ENCODE measurements around the gene TRRAP. TPM values are rescaled to one million over a fixed set of nuclear protein-coding genes. Genes with fewer than 3 reads are reported as not detected.

The TRRAP gene
- total and polyA plus RNA-seq, 2 of the 8 experiments (the other 6 are each of a cell fraction or from before 2014, with no cell fraction given) = 21.7 to 48.6 TPM

- TF ChIP-seq, protein P1, sequence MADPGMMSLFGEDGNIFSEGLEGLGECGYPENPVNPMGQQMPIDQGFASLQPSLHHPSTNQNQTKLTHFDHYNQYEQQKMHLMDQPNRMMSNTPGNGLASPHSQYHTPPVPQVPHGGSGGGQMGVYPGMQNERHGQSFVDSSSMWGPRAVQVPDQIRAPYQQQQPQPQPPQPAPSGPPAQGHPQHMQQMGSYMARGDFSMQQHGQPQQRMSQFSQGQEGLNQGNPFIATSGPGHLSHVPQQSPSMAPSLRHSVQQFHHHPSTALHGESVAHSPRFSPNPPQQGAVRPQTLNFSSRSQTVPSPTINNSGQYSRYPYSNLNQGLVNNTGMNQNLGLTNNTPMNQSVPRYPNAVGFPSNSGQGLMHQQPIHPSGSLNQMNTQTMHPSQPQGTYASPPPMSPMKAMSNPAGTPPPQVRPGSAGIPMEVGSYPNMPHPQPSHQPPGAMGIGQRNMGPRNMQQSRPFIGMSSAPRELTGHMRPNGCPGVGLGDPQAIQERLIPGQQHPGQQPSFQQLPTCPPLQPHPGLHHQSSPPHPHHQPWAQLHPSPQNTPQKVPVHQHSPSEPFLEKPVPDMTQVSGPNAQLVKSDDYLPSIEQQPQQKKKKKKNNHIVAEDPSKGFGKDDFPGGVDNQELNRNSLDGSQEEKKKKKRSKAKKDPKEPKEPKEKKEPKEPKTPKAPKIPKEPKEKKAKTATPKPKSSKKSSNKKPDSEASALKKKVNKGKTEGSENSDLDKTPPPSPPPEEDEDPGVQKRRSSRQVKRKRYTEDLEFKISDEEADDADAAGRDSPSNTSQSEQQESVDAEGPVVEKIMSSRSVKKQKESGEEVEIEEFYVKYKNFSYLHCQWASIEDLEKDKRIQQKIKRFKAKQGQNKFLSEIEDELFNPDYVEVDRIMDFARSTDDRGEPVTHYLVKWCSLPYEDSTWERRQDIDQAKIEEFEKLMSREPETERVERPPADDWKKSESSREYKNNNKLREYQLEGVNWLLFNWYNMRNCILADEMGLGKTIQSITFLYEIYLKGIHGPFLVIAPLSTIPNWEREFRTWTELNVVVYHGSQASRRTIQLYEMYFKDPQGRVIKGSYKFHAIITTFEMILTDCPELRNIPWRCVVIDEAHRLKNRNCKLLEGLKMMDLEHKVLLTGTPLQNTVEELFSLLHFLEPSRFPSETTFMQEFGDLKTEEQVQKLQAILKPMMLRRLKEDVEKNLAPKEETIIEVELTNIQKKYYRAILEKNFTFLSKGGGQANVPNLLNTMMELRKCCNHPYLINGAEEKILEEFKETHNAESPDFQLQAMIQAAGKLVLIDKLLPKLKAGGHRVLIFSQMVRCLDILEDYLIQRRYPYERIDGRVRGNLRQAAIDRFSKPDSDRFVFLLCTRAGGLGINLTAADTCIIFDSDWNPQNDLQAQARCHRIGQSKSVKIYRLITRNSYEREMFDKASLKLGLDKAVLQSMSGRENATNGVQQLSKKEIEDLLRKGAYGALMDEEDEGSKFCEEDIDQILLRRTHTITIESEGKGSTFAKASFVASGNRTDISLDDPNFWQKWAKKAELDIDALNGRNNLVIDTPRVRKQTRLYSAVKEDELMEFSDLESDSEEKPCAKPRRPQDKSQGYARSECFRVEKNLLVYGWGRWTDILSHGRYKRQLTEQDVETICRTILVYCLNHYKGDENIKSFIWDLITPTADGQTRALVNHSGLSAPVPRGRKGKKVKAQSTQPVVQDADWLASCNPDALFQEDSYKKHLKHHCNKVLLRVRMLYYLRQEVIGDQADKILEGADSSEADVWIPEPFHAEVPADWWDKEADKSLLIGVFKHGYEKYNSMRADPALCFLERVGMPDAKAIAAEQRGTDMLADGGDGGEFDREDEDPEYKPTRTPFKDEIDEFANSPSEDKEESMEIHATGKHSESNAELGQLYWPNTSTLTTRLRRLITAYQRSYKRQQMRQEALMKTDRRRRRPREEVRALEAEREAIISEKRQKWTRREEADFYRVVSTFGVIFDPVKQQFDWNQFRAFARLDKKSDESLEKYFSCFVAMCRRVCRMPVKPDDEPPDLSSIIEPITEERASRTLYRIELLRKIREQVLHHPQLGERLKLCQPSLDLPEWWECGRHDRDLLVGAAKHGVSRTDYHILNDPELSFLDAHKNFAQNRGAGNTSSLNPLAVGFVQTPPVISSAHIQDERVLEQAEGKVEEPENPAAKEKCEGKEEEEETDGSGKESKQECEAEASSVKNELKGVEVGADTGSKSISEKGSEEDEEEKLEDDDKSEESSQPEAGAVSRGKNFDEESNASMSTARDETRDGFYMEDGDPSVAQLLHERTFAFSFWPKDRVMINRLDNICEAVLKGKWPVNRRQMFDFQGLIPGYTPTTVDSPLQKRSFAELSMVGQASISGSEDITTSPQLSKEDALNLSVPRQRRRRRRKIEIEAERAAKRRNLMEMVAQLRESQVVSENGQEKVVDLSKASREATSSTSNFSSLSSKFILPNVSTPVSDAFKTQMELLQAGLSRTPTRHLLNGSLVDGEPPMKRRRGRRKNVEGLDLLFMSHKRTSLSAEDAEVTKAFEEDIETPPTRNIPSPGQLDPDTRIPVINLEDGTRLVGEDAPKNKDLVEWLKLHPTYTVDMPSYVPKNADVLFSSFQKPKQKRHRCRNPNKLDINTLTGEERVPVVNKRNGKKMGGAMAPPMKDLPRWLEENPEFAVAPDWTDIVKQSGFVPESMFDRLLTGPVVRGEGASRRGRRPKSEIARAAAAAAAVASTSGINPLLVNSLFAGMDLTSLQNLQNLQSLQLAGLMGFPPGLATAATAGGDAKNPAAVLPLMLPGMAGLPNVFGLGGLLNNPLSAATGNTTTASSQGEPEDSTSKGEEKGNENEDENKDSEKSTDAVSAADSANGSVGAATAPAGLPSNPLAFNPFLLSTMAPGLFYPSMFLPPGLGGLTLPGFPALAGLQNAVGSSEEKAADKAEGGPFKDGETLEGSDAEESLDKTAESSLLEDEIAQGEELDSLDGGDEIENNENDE (IDR thresholded peaks at IDR 0.05; ENCODE audit: insufficient replicate concordance, low read length) = no peak
- no peak for TF ChIP-seq SAP30 (IDR thresholded peaks at IDR 0.05; ENCODE audit: insufficient read depth, insufficient replicate concordance, low read length)
- TF ChIP-seq HDAC2 (IDR thresholded peaks at IDR 0.05; ENCODE audit: borderline replicate concordance in 1 of 2, low read depth in 2 of 2, low read length in 2 of 2) = no peak
- no peak for TF ChIP-seq KDM1A (IDR thresholded peaks at IDR 0.05; ENCODE audit: borderline replicate concordance, low read length)
- TF ChIP-seq EP300 (IDR thresholded peaks at IDR 0.05; ENCODE audit: borderline replicate concordance in 1 of 2, low read depth in 2 of 2, low read length in 2 of 2) = no peak
- TF ChIP-seq CBX5 (IDR thresholded peaks at IDR 0.05; ENCODE audit: low read depth, low read length) = no peak
- no peak for TF ChIP-seq HDAC6 (IDR thresholded peaks at IDR 0.05; ENCODE audit: low read depth, low read length)
- TF ChIP-seq SIX5 (IDR thresholded peaks at IDR 0.05; ENCODE audit: low read depth, low read length) = no peak
- TF ChIP-seq JUN (IDR thresholded peaks at IDR 0.05; ENCODE audit: low read depth, low read length) = no peak
Measured at GRCh38 chr7:98877146-98877545, 1.2 kb upstream of the TRRAP start (continued).

All from H1 (cell line).